ENCODE measurements around the gene DMRTB1.

DMRTB1 gene

GRCh38 chr1:53485478-53486394, 26.5 kb downstream of the DMRTB1 start:
- DNase-seq (ENCODE audit: low read depth in 2 of 2): peak in 1 of 2 donors; percentile 39

- no peak for DNase-seq (ENCODE audit: low read depth in 2 of 2)
These were observed 27.3 kb downstream of the DMRTB1 start for GRCh38 chr1:53486395-53487026.

- DNase-seq (ENCODE audit: low read depth in 2 of 2): no peak
These were observed 31.2 kb downstream of the DMRTB1 start for GRCh38 chr1:53490351-53490750.

- no peak for DNase-seq (ENCODE audit: low read depth in 2 of 2)
These were observed 36.6 kb downstream of the DMRTB1 start for GRCh38 chr1:53495633-53496345.

- no peak for DNase-seq (ENCODE audit: low read depth in 2 of 2)
These were observed 39.4 kb downstream of the DMRTB1 start for GRCh38 chr1:53498555-53499131.

GRCh38 chr1:53499257-53500203, 40.3 kb downstream of the DMRTB1 start:
- DNase-seq (ENCODE audit: low read depth in 2 of 2): no peak

- no peak for DNase-seq (ENCODE audit: low read depth in 2 of 2)
These were observed 41.2 kb downstream of the DMRTB1 start for GRCh38 chr1:53500204-53501064.

- no peak for DNase-seq (ENCODE audit: low read depth in 2 of 2)
These were observed 42.1 kb downstream of the DMRTB1 start for GRCh38 chr1:53501065-53502005.

GRCh38 chr1:53502641-53503432, 43.6 kb downstream of the DMRTB1 start:
- DNase-seq (ENCODE audit: low read depth in 2 of 2): no peak

GRCh38 chr1:53503433-53504217, 44.4 kb downstream of the DMRTB1 start:
- no peak for DNase-seq (ENCODE audit: low read depth in 2 of 2)

GRCh38 chr1:53504901-53505300, 45.7 kb downstream of the DMRTB1 start:
- DNase-seq (ENCODE audit: low read depth in 2 of 2): no peak

- DNase-seq (ENCODE audit: low read depth in 2 of 2): no peak
These were observed 46.2 kb downstream of the DMRTB1 start for GRCh38 chr1:53505401-53505800.

GRCh38 chr1:53505891-53506290, 46.7 kb downstream of the DMRTB1 start:
- DNase-seq (ENCODE audit: low read depth in 2 of 2): no peak

- DNase-seq (ENCODE audit: low read depth in 2 of 2): no peak
These were observed 47.3 kb downstream of the DMRTB1 start for GRCh38 chr1:53506355-53507050.

GRCh38 chr1:53507116-53507820, 48.1 kb downstream of the DMRTB1 start:
- DNase-seq (ENCODE audit: low read depth in 2 of 2): no peak

Data from stimulated activated CD8-positive, alpha-beta memory T cell treated with anti-CD3 and anti-CD28 coated beads, Interleukin-7, amount 100 ng/mL, for 4 hours (primary cell).